Astrocyte (in vitro differentiated cells and primary cell): ENCODE data around the gene ZSWIM3. TPM values are rescaled to one million over a fixed set of nuclear protein-coding genes. Genes with fewer than 3 reads are reported as not detected.

Source experiments
- DNase-seq: peaks from one replicate; pipeline ENCODE4 v3.0.0-alpha.2; 2010; ENCODE audit warnings: low read depth
- FAIRE-seq: peaks from 2 replicates; lab custom pipeline; 2011; peaks lifted over from hg19 to GRCh38; lab: Jason Lieb, UNC
- H2AFZ ChIP-seq: 2 replicates; pipeline ENCODE4 v1.6.0; 2012; ENCODE audit warnings: low read depth, low read length, inconsistent platforms
- H3K27ac ChIP-seq: 2 replicates; pipeline ENCODE4 v1.5.1; 2011; ENCODE audit warnings: low read depth, low read length, inconsistent platforms
- H3K27me3 ChIP-seq: 2 replicates; pipeline ENCODE4 v1.6.0; 2011; ENCODE audit warnings: low read length, inconsistent platforms; ENCODE audit not compliant: insufficient read depth
- H3K36me3 ChIP-seq: 2 replicates; pipeline ENCODE4 v1.5.1; 2011; ENCODE audit warnings: low read length, inconsistent platforms; ENCODE audit not compliant: insufficient read depth
- H3K4me1 ChIP-seq: 2 replicates; pipeline ENCODE4 v1.5.1; 2011; ENCODE audit warnings: low read length, inconsistent platforms; ENCODE audit not compliant: insufficient read depth
- H3K4me2 ChIP-seq: 2 replicates; pipeline ENCODE4 v1.6.0; 2012; ENCODE audit warnings: low read length, inconsistent platforms
- H3K4me3 ChIP-seq: 2 replicates; pipeline ENCODE4 v1.5.1; 2011; ENCODE audit warnings: low read depth, mild to moderate bottlenecking, low read length, inconsistent platforms; ENCODE audit not compliant: insufficient read depth
- H3K79me2 ChIP-seq: 2 replicates; pipeline ENCODE4 v1.6.0; 2012; ENCODE audit warnings: mild to moderate bottlenecking, low read length, inconsistent platforms; ENCODE audit not compliant: insufficient read depth
- H3K9ac ChIP-seq: 2 replicates; pipeline ENCODE4 v1.6.0; 2012; ENCODE audit warnings: mild to moderate bottlenecking, low read length, inconsistent platforms
- H3K9me3 ChIP-seq: 2 replicates; pipeline ENCODE4 v1.5.1; 2012; ENCODE audit warnings: low read depth, mild to moderate bottlenecking, low read length, inconsistent platforms; ENCODE audit not compliant: insufficient read depth
- H4K20me1 ChIP-seq: 2 replicates; pipeline ENCODE4 v1.6.0; 2012; ENCODE audit warnings: low read length, inconsistent platforms; ENCODE audit not compliant: insufficient read depth
- H3K27ac Mint-ChIP-seq: one replicate; pipeline ENCODE4 v1.8.0; 2021; ENCODE audit warnings: mild to moderate bottlenecking, mixed read lengths; ENCODE audit not compliant: unreplicated experiment
- H3K27me3 Mint-ChIP-seq: one replicate; pipeline ENCODE4 v1.8.0; 2021; ENCODE audit warnings: low read depth, mixed read lengths; ENCODE audit not compliant: unreplicated experiment
- H3K36me3 Mint-ChIP-seq: one replicate; pipeline ENCODE4 v1.8.0; 2021; ENCODE audit warnings: low read depth, mixed read lengths; ENCODE audit not compliant: unreplicated experiment
- H3K4me1 Mint-ChIP-seq: one replicate; pipeline ENCODE4 v1.8.0; 2021; ENCODE audit warnings: low read depth, mixed read lengths; ENCODE audit not compliant: unreplicated experiment
- H3K4me3 Mint-ChIP-seq: one replicate; pipeline ENCODE4 v1.8.0; 2021; ENCODE audit warnings: mild to moderate bottlenecking, moderate library complexity, mixed read lengths; ENCODE audit not compliant: unreplicated experiment
- H3K9me3 Mint-ChIP-seq: one replicate; pipeline ENCODE4 v1.8.0; 2021; ENCODE audit warnings: mild to moderate bottlenecking, mixed read lengths; ENCODE audit not compliant: unreplicated experiment
- EZH2 ChIP-seq: IDR thresholded peaks from 2 replicates; pipeline ENCODE4 v1.6.1; 2012; ENCODE audit warnings: mild to moderate bottlenecking, low read length, inconsistent platforms; ENCODE audit not compliant: insufficient read depth
- total RNA-seq: library from RNA; stranded (reverse); gene quantifications from 2 replicates; pipeline ENCODE4 v1.2.1, GENCODE V29; 2021
- TF ChIP-seq, protein P1 (sequence below): IDR thresholded peaks from 2 replicates; pipeline ENCODE4 v1.5.1; 2011; ENCODE audit warnings: low read depth, mild to moderate bottlenecking, inconsistent platforms, low read length, moderate library complexity; ENCODE audit not compliant: insufficient read depth

Gene ZSWIM3
- total RNA-seq, 1 donor from 2014 or later: 4.7 TPM

DNA sequence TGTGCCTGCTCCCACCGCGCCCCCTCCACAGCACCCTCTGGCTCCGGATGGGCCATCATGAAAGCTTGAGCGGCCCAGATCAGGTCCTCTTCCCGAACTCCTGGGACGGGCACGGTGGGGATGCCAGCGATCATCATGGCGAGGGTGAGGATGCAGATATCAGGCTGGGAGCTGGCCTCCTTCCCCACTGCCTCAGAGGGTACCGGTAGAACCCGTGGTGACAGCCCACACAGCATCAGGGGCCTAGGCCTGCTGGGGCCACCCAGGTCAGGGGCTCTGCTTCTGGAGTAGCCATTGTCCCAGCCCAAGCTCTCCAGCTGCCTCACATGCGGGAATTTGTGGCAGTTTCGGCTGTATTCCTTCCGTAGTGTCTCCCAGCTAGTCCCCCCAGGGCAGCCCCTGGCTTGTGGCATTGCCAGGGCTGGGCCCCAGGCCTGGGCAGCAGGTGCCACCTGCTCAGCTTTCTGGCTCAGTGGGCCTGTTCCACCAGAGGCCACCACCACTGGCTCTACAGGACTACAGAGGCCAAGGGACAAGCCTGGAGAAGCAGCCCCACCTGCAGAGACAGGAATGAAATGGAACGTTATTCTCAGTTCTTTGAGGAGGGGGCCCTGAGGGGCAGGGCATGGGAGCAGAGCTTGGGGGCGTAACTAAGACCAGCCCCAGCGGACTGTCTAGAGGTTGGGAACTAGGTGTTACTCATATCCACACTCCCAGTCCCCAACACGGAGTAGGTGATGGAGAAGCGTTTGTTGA, 29.4 kb downstream of the ZSWIM3 start:
- Histone ChIP-seq H3K4me2 (no peak overlapping the region), H3K4me3 (no peak overlapping the region), H4K20me1 (peaks cover 34% of the 10 kb centered on the region), H3K36me3 (peaks cover 12% of the 10 kb centered on the region), H3K27ac (no peak overlapping the region), H2AFZ (no peak overlapping the region), H3K27me3 (no peaks in the 10 kb centered on the region), H3K79me2 (peaks cover 33% of the 10 kb centered on the region), H3K4me1 (peaks cover 27% of the 10 kb centered on the region), H3K9ac (no peak overlapping the region), H3K9me3 (no peaks in the 10 kb centered on the region)
- DNase-seq: no peak
- no peak overlapping the region for H3K27ac Mint-ChIP-seq
- H3K36me3 Mint-ChIP-seq: peaks cover 17% of the 10 kb centered on the region
- FAIRE-seq: no peak
- TF ChIP-seq, protein P1, sequence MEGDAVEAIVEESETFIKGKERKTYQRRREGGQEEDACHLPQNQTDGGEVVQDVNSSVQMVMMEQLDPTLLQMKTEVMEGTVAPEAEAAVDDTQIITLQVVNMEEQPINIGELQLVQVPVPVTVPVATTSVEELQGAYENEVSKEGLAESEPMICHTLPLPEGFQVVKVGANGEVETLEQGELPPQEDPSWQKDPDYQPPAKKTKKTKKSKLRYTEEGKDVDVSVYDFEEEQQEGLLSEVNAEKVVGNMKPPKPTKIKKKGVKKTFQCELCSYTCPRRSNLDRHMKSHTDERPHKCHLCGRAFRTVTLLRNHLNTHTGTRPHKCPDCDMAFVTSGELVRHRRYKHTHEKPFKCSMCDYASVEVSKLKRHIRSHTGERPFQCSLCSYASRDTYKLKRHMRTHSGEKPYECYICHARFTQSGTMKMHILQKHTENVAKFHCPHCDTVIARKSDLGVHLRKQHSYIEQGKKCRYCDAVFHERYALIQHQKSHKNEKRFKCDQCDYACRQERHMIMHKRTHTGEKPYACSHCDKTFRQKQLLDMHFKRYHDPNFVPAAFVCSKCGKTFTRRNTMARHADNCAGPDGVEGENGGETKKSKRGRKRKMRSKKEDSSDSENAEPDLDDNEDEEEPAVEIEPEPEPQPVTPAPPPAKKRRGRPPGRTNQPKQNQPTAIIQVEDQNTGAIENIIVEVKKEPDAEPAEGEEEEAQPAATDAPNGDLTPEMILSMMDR: no peak
- no peak for TF ChIP-seq EZH2
- peaks cover 21% of the 10 kb centered on the region for H3K4me1 Mint-ChIP-seq
- no peaks in the 10 kb centered on the region for H3K9me3 Mint-ChIP-seq
- H3K27me3 Mint-ChIP-seq: no peaks in the 10 kb centered on the region
- H3K4me3 Mint-ChIP-seq: no peak overlapping the region

DNA sequence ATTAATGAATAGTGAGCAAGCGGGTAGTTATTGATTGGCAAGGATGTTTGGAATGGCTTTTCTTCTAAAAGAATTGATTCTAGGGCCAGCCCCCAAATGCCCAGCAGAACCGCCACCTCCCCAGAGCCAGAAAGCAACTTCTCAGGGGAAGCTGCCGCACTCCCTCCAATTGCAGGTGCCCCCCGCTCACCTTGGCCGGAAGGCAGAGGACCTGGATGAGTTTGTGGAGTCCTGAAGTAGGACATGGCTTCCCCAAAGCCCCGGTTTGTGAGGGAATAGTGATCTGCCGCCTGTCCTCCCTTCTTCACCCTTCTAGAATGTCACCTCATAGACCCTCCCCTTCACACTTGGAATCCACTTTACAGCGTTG, 29.9 kb downstream of the ZSWIM3 start, which contains the start of gene SPATA25:
SPATA25 (minus strand) TSS at position 277 of the 370 bp plus-strand sequence; CDS start at position 245, 32 bp downstream.
- Histone ChIP-seq H3K27ac (no peak within 1 kb of the TSS), H3K79me2 (peaks cover 33% of the 10 kb centered on the region), H3K4me2 (no peak within 1 kb of the TSS), H2AFZ (no peak within 1 kb of the TSS), H3K36me3 (peaks cover 12% of the 10 kb centered on the region), H3K4me1 (peaks cover 32% of the 10 kb centered on the region), H3K9me3 (no peaks in the 10 kb centered on the region), H3K9ac (no peak within 1 kb of the TSS), H4K20me1 (peaks cover 38% of the 10 kb centered on the region), H3K4me3 (no peak within 1 kb of the TSS), H3K27me3 (no peaks in the 10 kb centered on the region)
- Mint-ChIP-seq H3K27me3 (no peaks in the 10 kb centered on the region), H3K36me3 (peaks cover 17% of the 10 kb centered on the region), H3K4me1 (peaks cover 21% of the 10 kb centered on the region), H3K9me3 (no peaks in the 10 kb centered on the region), H3K27ac (no peak within 1 kb of the TSS), H3K4me3 (no peak within 1 kb of the TSS)
- no peak for DNase-seq
- TF ChIP-seq EZH2: no peak
- TF ChIP-seq, protein P1: no peak
- no peak for FAIRE-seq

DNA sequence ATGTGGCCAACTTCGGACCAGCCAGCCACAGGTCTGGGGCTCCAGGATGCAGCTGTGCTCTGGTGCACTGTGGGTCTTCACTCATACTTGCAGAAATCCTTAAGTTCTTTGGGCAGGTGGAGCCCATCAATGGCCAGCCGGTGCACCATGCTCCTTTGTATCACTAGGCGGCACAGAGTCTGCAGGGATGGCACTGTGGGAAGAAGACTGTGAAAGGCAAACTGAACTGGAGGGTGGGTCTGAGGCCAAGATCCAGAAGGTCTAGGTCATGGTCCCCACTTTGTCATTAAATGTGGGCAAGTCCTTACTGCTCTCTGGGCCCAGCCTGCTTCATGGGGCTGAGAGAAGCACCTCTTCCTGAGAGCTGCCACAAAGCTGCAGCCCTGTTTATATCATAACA, 31.3 kb downstream of the ZSWIM3 start:
- Mint-ChIP-seq H3K27me3 (no peaks in the 10 kb centered on the region), H3K9me3 (no peaks in the 10 kb centered on the region), H3K4me1 (peaks cover 18% of the 10 kb centered on the region), H3K27ac (no peak overlapping the region), H3K36me3 (peaks cover 11% of the 10 kb centered on the region), H3K4me3 (no peak overlapping the region)
- Histone ChIP-seq H3K9ac (no peak overlapping the region), H3K4me2 (no peak overlapping the region), H3K4me1 (peaks cover 39% of the 10 kb centered on the region), H3K36me3 (peaks cover 4% of the 10 kb centered on the region), H2AFZ (no peak overlapping the region), H3K4me3 (no peak overlapping the region), H3K79me2 (peaks cover 20% of the 10 kb centered on the region), H3K27me3 (no peaks in the 10 kb centered on the region), H3K27ac (no peak overlapping the region), H4K20me1 (peaks cover 31% of the 10 kb centered on the region), H3K9me3 (no peaks in the 10 kb centered on the region)
- FAIRE-seq: no peak
- no peak for TF ChIP-seq EZH2
- TF ChIP-seq, protein P1: no peak
- no peak for DNase-seq
